ENCODE data around the gene TFB2M. TPM values are rescaled to one million over a fixed set of nuclear protein-coding genes. Genes with fewer than 3 reads are reported as not detected.

Gene TFB2M
- total RNA-seq, 4 donors from 2014 or later, result 6.8 to 10.9 (median 9.3) TPM

DNA sequence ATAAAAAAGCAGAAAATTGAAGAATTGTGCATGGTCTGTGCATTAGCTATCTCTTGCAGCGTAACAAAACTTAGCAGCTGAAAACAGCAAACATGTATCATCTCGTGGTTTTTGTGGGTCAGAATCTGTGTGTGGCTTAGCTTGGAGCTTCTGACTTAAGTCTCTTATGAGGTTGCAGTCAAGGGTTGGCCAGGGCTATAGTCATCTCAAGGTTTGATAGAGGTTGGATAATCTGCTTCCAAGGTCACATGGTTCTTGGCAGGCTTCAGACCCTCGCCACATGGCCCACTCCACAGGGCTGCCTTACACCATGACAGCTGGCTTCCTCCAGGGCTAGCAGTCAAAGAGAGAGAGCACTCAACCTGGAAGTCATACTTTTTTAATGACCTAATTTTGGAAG, 36.1 kb upstream of the TFB2M start:
- H3K4me3 ChIP-seq (ENCODE audit: low read depth, poor library complexity, severe bottlenecking), result no peak overlapping the region
- TF ChIP-seq POLR2A (IDR thresholded peaks at IDR 0.05), result no peak
- TF ChIP-seq, protein P1, sequence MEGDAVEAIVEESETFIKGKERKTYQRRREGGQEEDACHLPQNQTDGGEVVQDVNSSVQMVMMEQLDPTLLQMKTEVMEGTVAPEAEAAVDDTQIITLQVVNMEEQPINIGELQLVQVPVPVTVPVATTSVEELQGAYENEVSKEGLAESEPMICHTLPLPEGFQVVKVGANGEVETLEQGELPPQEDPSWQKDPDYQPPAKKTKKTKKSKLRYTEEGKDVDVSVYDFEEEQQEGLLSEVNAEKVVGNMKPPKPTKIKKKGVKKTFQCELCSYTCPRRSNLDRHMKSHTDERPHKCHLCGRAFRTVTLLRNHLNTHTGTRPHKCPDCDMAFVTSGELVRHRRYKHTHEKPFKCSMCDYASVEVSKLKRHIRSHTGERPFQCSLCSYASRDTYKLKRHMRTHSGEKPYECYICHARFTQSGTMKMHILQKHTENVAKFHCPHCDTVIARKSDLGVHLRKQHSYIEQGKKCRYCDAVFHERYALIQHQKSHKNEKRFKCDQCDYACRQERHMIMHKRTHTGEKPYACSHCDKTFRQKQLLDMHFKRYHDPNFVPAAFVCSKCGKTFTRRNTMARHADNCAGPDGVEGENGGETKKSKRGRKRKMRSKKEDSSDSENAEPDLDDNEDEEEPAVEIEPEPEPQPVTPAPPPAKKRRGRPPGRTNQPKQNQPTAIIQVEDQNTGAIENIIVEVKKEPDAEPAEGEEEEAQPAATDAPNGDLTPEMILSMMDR (IDR thresholded peaks at IDR 0.05), result no peak
- intact Hi-C loops (cut with DNase I; ENCODE audit: low total_unique reads), result no loop called here
- 85 to 87% methylated on average over 3 of the region's 3 CpGs for WGBS, 2 donors
- no peak for DNase-seq (ENCODE audit: low spot score in 2 of 2)

DNA sequence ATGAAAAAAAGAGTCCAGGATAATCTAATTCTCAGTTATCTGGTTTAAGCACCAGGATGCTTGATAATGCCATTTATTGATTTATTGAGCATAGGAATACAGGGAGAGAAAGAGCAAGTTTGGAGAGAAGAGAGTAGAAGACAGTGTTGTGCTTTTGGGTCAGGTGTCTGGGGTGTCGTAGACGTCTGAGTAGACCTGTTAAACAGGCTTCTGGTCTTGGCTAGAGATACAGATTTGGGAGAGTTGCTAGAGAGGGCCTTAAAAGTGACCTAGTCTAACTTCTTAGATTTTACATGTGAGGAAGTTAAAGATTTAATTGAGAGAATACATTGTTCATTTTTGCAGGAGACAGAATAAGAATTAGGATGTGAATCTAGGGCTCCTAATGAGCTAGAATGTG, 34.5 kb upstream of the TFB2M start:
- H3K4me3 ChIP-seq (ENCODE audit: low read depth, poor library complexity, severe bottlenecking), result no peak overlapping the region
- 62 to 69% methylated on average over 2 of the region's 2 CpGs for WGBS, 2 donors
- TF ChIP-seq POLR2A (IDR thresholded peaks at IDR 0.05), result no peak
- TF ChIP-seq, protein P1 (IDR thresholded peaks at IDR 0.05), result no peak
- no peak for DNase-seq (ENCODE audit: low spot score in 2 of 2)
- intact Hi-C loops (cut with DNase I; ENCODE audit: low total_unique reads), result no loop called here

DNA sequence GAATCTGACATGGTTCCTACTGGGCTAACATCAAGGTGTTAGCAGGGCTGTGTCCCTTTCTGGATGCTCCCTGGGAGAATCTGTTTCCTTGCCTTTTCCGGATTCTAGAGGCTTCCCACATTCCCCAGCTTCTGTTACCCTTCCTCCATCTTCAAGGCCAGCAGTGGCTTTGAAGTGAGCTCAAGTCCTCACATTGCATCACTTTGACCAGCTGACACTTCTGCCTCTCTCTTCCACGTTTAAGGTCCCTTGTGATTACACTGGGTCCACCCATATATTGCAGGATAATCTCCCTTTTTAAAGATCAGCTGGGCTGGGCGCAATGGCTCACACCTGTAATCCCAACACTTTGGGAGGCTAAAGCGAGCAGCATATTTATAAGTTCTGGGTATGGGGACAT, 33.3 kb upstream of the TFB2M start:
- TF ChIP-seq, protein P1 (IDR thresholded peaks at IDR 0.05), result no peak
- no peak for TF ChIP-seq POLR2A (IDR thresholded peaks at IDR 0.05)
- no peak for DNase-seq (ENCODE audit: low spot score in 2 of 2)
- no peak overlapping the region for H3K4me3 ChIP-seq (ENCODE audit: low read depth, poor library complexity, severe bottlenecking)
- intact Hi-C loops (cut with DNase I; ENCODE audit: low total_unique reads), result no loop called here
- 73 to 82% methylated on average over 4 of the region's 4 CpGs for whole genome bisulfite sequencing, 2 donors

DNA sequence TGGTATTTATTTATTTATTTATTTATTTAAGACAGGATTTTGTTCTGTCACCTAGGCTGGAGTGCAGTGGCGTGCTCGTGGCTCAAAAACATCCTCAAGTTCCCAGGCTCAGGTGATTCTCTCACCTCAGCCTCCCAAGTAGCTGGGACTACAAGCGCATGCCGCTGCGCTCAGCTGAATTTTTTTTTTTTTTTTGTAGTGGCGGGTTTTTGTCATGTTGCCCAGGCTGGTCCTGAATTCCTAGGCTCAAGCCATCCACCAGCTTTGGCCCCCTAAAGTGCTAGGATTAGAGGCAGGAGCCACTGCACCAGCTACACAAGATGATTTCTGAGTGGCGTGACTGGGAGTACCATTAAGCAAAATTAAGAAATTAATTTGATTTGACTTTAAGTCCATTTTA, 31.9 kb upstream of the TFB2M start:
- DNase-seq (ENCODE audit: low spot score in 2 of 2), result no peak
- WGBS, 2 donors, result 88 to 93% methylated on average over 7 of the region's 7 CpGs
- intact Hi-C loops (cut with DNase I; ENCODE audit: low total_unique reads), result no loop called here
- H3K4me3 ChIP-seq (ENCODE audit: low read depth, poor library complexity, severe bottlenecking), result no peak overlapping the region
- TF ChIP-seq POLR2A (IDR thresholded peaks at IDR 0.05), result no peak
- TF ChIP-seq, protein P1 (IDR thresholded peaks at IDR 0.05), result no peak

DNA sequence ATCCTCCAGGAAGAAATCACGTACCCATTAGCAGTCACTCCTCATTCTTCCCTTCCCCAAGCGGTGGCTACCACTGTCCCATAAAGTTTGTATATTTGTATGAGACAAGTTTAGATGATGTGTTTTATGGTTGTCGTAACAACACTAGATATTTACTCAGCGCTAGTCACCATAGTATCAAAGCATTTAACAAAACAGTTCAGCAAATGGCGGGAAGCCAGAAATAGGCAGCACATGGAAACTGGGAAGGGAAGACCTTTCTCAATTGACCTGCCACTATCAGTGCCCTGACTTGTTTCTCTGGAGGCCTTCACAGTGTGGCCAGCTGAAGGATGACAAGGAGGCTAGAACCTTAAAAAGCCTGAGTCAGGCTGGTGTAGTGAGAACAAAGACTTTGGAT, 31.3 kb upstream of the TFB2M start:
- WGBS, 2 donors, result 29 to 30% methylated on average over 5 of the region's 5 CpGs
- H3K4me3 ChIP-seq (ENCODE audit: low read depth, poor library complexity, severe bottlenecking), result no peak overlapping the region
- TF ChIP-seq, protein P1 (IDR thresholded peaks at IDR 0.05), result no peak
- intact Hi-C loops (cut with DNase I; ENCODE audit: low total_unique reads), result no loop called here
- DNase-seq (ENCODE audit: low spot score in 2 of 2), result peak in 1 of 2 donors; percentile 52

DNA sequence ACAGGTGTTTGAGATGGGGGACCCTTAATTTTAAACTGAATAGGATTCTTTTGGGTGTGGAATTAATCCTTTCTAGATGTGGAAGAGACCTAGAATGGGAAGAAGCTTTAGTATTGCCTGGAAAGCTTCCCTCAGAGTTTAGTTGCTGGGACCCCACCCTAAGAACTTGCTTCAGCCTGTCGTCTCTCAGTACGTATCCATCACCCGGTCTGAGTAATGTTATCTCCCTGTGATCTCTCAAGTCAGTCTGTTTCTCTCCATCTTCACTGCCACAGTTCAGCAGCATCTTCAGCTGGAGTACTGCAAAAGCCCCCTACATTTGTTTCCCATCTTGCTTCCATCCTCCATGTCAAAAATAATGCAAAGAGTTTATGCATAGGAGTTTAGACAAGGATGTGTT, 29.1 kb upstream of the TFB2M start:
- no peak for TF ChIP-seq POLR2A (IDR thresholded peaks at IDR 0.05)
- TF ChIP-seq, protein P1 (IDR thresholded peaks at IDR 0.05), result no peak
- WGBS, 2 donors, result 38 to 54% methylated on average over 3 of the region's 3 CpGs
- no peak for DNase-seq (ENCODE audit: low spot score in 2 of 2)
- intact Hi-C loops (cut with DNase I; ENCODE audit: low total_unique reads), result no loop called here
- no peak overlapping the region for H3K4me3 ChIP-seq (ENCODE audit: low read depth, poor library complexity, severe bottlenecking)

All from lower leg skin (tissue), 4 donors.